ENCODE measurements around the gene CBFA2T3. TPM values are rescaled to one million over a fixed set of nuclear protein-coding genes. Genes with fewer than 3 reads are reported as not detected.

The CBFA2T3 gene
- total RNA-seq, 1 donor from 2014 or later = 4.6 TPM

DNA sequence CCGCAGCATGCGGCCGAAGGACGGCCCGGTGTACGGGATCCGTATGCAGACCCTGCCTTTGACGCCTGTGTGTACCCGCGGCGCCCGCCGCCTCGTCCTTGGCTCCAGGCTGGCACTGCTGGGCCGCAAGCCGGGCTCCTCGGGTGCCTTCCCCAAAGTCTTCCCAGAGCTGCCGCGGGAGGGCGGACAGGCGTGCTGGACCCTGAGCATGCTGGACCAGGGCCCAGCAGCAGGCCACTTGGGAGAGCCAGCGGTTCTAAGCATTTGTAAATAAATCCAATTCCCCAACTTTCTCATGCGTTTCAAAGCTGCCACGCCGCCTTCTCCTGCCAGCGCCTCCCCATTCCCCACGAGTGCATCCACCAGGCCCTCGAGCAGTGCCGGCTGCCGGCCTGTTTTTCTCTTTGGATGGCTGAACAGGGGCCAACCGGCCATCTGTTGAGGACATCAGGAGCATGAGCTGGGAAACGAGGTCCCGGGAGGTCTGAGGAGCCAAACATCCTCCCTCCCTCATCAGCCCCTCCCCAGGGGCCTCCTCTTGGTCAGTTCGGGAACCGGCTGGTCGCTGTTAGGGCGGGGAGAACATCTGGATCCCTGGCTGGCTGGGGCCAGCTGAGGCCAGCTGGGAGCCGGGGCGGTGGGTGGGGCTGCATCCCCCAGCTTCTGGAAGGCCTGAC, 90.0 kb downstream of the CBFA2T3 start:
- Mint-ChIP-seq H3K36me3 (ENCODE audit: low read depth) (peaks cover 3% of the 10 kb centered on the region), H3K27ac (ENCODE audit: unreplicated experiment) (no peak overlapping the region)

DNA sequence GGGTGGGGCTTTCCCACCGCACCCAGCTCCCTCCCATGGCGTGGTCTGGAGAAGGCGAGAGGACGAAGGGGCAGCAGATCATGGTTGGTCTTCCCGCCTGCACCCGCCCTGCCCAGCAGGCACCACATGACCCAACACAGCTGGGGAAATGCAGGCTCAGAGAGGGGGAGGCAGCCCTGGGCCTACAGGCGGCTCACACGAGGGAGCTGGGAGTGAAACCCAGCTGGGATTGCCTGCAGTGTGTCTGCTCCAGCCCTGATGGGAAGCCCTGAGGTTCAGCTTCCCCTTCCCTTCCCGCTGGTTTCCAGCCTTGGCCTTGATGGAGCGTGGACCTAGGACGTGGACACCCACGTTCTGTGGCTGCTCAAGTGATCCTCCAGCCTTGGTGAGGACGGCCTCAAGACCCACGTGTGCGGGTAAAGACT, 90.6 kb downstream of the CBFA2T3 start:
- H3K4me3 Mint-ChIP-seq = no peak overlapping the region
- no peak overlapping the region for H3K27ac Mint-ChIP-seq (ENCODE audit: unreplicated experiment)
- no peaks in the 10 kb centered on the region for H3K27me3 Mint-ChIP-seq (ENCODE audit: low read depth)
- no peaks in the 10 kb centered on the region for H3K9me3 Mint-ChIP-seq
- H3K4me1 Mint-ChIP-seq = no peaks in the 10 kb centered on the region
- H3K36me3 Mint-ChIP-seq (ENCODE audit: low read depth) = peaks cover 3% of the 10 kb centered on the region
- DNase-seq (ENCODE audit: low read depth, low spot score) = no peak
- TF ChIP-seq, protein P1, sequence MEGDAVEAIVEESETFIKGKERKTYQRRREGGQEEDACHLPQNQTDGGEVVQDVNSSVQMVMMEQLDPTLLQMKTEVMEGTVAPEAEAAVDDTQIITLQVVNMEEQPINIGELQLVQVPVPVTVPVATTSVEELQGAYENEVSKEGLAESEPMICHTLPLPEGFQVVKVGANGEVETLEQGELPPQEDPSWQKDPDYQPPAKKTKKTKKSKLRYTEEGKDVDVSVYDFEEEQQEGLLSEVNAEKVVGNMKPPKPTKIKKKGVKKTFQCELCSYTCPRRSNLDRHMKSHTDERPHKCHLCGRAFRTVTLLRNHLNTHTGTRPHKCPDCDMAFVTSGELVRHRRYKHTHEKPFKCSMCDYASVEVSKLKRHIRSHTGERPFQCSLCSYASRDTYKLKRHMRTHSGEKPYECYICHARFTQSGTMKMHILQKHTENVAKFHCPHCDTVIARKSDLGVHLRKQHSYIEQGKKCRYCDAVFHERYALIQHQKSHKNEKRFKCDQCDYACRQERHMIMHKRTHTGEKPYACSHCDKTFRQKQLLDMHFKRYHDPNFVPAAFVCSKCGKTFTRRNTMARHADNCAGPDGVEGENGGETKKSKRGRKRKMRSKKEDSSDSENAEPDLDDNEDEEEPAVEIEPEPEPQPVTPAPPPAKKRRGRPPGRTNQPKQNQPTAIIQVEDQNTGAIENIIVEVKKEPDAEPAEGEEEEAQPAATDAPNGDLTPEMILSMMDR (conservative IDR thresholded peaks at IDR 0.05) = no peak

More for the DNA sequence above, 90.0 kb downstream of the CBFA2T3 start:
- Mint-ChIP-seq H3K4me3 (no peak overlapping the region), H3K9me3 (no peaks in the 10 kb centered on the region), H3K4me1 (no peaks in the 10 kb centered on the region), H3K27me3 (ENCODE audit: low read depth) (no peaks in the 10 kb centered on the region)
- TF ChIP-seq, protein P1 (conservative IDR thresholded peaks at IDR 0.05) = no peak
- no peak for DNase-seq (ENCODE audit: low read depth, low spot score)

DNA sequence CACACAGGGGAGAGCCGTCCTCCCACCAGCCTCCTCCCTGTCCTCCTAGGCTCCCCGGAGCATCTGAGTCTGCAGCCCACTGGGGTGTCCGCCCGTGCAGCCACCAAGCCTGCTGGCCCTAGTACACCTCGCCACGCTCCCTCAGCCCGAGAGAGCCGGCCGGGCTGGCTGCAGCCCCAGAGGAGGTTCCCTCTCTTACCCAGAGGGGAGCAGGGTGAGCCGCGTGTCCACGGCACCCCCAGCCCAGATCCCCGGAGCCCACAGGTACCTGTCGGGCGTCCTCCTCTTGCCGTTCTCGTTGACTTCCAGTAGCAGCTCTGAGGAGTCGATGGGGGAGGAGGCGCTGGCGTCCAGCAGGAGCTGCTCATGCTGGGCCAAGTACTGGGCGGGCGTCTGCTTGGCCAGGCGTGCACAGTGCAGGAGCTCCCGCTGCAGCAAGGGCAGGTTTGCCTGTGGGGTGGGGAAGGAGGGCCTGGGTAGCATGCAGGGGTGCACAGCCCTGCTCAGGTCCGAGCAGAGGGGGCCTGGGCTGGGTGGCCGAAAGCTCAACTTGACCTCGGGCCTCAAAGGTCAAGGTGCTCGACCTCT, 91.2 kb downstream of the CBFA2T3 start:
- Mint-ChIP-seq H3K27ac (ENCODE audit: unreplicated experiment) (no peak overlapping the region), H3K36me3 (ENCODE audit: low read depth) (peaks cover 3% of the 10 kb centered on the region), H3K4me1 (no peaks in the 10 kb centered on the region), H3K9me3 (no peaks in the 10 kb centered on the region), H3K27me3 (ENCODE audit: low read depth) (no peaks in the 10 kb centered on the region), H3K4me3 (no peak overlapping the region)
- TF ChIP-seq, protein P1 (conservative IDR thresholded peaks at IDR 0.05) = no peak
- DNase-seq (ENCODE audit: low read depth, low spot score) = no peak

DNA sequence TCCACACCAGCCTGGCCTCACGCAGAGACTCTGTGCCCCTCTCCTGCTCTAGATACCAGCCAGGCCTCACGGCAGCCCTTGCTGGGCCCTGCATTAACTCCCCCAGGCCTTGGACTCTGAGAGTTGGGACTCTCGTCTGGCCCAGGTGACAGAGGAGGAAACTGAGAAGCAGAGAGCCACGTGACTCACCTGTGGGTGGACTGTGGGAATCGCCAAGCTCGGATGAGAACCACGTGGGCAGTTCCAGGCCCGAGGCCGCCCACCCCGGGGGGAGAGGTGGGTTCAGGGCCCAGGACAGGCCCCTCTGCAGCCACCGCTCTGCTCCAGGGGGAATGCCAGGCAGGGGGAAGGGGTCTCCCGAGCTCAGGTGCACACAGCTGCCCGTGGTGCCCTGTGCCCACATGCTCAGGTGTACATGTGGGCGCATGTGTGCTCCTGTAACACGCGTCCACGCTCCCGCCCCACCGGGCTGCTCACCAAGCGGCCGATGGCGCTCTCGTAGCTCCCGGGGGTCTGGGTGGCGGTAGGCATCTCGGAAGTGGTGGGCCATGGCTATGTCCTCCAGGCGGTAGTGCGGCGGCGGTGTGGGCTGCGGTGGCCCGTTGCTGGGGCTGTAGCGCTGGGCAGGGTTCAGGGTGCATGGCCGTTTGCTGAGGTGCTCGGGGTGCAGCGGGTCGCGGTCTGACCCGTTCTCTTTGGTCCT, 92.3 kb downstream of the CBFA2T3 start:
- DNase-seq (ENCODE audit: low read depth, low spot score) = no peak
- H3K4me1 Mint-ChIP-seq = no peaks in the 10 kb centered on the region
- H3K4me3 Mint-ChIP-seq = no peak overlapping the region
- peaks cover 3% of the 10 kb centered on the region for H3K36me3 Mint-ChIP-seq (ENCODE audit: low read depth)
- no peaks in the 10 kb centered on the region for H3K27me3 Mint-ChIP-seq (ENCODE audit: low read depth)
- no peaks in the 10 kb centered on the region for H3K9me3 Mint-ChIP-seq
- TF ChIP-seq, protein P1 (conservative IDR thresholded peaks at IDR 0.05) = no peak
- H3K27ac Mint-ChIP-seq (ENCODE audit: unreplicated experiment) = no peak overlapping the region

DNA sequence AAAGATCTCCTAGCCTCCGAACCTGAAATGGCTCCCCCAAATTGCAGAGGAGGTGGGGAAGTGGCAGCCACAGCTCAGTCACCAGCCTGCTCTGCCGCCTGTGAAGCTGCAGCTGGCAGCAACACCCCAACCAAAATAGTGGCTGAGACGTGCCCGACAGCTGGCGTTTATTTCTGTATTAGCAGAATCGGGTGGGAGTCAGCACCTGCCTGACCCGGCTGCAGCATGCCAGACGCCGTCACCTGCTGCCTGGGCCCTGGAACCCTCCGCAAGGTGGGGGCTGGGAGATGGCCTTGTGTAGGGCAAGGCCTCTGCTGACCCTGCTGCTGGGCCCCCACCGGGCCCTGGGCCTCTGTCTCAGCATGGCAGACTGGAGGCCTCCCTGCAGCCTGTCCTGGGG, 93.1 kb downstream of the CBFA2T3 start:
- Mint-ChIP-seq H3K4me3 (no peak overlapping the region), H3K27ac (ENCODE audit: unreplicated experiment) (no peak overlapping the region), H3K36me3 (ENCODE audit: low read depth) (no peaks in the 10 kb centered on the region), H3K27me3 (ENCODE audit: low read depth) (no peaks in the 10 kb centered on the region), H3K4me1 (no peaks in the 10 kb centered on the region), H3K9me3 (no peaks in the 10 kb centered on the region)
- TF ChIP-seq, protein P1 (conservative IDR thresholded peaks at IDR 0.05) = no peak
- no peak for DNase-seq (ENCODE audit: low read depth, low spot score)

All from neural crest cell (in vitro differentiated cells).